GM18505 (cell line): ENCODE measurements around the gene CTNNA2.
"Not testable (repeated sequence)": the region's sequence is repeated elsewhere in the genome, so short reads cannot be mapped to it uniquely, and the experiment has no call there.

ENCODE experiments used
- ATAC-seq: cut with Tn5 transposase; IDR thresholded peaks from one replicate; pipeline ENCODE4 v1.9.1; 2021; ENCODE audit not compliant: unreplicated experiment
- POLR2A ChIP-seq: IDR thresholded peaks from 4 replicates; pipeline ENCODE4 v1.6.1; 2011; ENCODE audit warnings: borderline replicate concordance; ENCODE audit not compliant: insufficient read depth, insufficient read length; ENCODE audit errors: extremely low read depth

The CTNNA2 gene

DNA sequence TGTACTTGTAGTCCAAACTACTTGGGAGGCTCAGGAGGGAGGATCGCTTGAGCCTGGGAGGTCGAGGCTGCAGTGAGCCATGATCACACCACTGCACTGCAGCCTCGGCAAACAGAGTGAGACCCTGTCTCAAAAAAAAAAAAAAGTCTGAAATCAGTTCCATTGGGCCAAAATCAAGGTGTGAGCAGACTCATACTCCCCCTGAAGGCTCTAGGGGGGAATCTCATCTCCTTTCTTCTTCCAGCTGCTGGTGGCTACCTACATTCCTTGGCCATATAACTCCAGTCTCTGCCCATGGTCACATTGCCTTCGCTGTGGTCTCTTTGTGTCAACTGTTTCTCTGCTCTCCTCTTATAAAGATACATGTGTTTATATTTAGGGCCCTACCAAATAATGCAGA, 557.7 kb downstream of the CTNNA2 start:
- no peak for TF ChIP-seq POLR2A
- ATAC-seq: no peak

DNA sequence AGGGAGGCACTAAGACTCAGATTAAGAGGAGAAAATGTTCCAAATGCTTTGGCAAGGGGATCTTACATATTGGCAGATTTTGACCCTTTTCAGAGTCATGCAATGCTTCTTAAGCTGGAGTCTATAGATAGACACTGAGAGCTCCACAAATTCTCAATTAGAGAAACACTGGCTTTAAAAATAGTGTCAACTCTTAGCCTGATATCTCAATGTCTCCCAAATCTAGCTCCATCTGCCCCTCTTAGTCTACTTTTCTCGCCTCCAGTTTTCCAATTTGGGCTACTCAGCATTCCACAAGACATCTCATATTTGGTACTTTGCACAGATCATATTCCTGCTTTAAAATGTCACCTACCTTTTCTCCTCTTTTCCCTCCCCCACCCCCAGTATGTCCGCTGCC, 559.1 kb downstream of the CTNNA2 start:
- ATAC-seq: no peak
- no peak for TF ChIP-seq POLR2A

DNA sequence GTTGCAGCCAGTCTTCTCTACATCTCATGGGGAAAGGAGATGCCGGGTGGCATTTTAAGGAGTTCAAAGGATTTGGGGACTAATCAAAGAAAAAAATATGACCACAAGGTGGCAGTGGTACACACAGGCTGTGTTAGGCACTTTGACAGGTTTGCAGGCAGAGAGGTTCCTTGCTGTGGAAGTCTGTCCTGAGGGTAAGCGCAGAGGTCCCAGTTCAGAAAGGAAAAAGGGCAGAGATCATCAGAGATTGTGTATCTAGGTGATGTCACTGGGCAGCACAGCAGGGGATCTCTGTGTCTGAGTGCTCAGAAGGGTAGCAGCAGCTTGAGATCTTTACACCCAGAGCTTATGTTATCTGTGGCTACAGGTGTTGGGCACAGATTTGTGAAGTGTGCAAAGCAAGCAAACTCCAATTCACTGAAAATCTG, 560.3 kb downstream of the CTNNA2 start:
- TF ChIP-seq POLR2A: no peak
- no peak for ATAC-seq

DNA sequence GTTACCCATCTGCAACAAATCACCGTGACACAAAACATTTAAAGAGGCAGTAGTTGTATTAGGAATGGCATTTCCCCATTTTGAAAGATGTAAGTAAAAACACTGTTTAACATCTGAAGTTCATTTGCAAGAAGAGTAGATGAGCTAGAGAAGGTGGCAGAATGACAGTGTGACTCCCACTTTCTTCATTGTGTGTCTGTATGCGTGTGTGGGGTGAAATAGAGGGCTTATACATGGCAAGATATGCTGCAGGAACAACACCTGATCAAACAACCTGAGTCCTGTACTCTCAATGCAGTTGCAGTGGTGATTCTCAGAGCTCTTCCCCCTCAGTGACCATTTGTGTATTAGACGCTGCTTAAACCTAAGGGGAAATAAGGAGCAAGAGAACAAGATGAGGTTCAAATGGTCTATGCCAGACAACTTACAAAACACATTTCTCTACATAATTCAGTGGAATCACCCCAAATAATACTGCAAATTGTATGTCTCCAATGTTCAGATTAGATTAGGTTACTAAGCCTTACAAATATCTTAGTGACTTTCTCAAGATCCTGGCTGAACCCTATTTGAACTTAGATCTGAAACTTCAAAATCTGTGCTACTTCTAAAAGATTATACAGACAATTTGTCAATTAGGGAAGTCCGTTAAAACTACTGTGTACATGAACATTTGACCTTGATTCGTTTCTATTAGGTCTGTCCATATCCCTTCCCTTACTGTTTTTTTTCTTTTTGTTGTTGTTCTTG, 561.6 kb downstream of the CTNNA2 start:
- TF ChIP-seq POLR2A: no peak
- ATAC-seq: no peak

DNA sequence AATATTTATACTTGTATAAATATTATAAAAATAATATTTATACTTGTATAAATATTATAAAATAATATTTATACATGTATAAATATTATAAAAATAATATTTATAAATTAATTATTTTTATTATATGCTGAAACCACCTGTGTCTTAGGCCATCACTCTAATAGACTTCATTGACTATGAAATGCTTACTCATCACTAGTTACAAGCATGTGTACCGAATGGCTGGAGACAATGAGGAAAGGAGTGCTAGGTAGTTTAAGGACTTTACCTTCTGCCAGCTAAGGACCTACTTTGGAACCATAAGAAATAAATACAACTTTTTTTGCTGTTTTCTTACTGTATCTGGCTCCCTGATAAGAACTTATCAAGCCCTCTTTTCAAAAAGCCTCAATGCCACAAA, 562.9 kb downstream of the CTNNA2 start:
- no peak for ATAC-seq
- no peak for TF ChIP-seq POLR2A

DNA sequence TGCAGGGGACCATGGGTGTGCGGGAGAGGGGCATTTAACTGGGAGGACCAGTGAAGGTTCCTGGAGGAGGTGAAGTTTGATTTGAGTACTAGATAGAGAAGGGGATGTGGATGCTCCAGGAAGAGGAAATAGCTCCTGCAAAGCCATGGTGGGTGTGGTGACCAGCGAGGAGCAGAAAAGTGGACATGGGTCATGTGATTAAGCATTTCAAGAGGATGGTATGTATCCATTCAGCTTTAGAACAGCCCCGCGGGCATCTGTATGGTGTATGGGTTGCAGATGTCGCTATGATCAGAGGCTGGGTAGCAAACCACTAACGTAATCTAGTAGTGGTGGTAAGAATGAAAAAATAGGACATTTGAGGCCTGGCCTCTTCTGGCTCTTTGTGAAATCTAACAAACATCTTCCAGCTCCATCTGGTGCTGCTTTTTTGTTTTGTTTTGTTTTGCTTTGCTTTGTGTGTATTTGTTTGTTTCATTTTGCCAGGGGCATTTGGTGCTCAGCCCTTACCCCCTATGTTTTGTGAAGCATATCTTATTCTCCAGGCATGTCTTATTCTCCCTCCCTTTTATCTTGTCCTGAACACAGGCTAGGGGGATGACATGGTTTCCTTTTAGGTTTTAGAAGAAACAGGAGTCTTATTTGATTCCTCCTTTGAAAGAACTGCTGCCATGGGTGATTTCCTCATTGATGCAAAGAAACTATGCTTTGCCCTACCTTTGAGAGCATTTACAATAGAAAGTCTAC, 565.6 kb downstream of the CTNNA2 start:
- no peak for ATAC-seq
- no peak for TF ChIP-seq POLR2A

DNA sequence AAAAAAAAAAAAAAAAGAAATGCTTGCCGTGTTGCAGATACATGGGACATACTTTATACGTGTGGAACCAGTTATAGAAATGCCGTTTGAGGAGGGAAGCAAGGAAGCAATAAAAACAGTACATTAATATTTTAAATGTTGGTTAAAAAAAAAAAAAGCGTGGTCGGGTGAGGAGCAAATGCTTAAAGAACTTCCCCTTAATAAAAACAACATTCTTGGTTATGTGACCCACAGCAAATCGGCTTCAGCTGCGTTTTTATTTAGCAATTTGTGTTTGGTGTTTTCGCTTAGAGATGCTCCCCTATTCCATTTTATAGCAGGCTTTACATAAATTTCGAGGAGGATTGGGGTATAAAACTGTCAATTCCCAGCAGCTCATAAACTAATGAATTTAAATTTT, 568.1 kb downstream of the CTNNA2 start:
- TF ChIP-seq POLR2A: no peak
- no peak for ATAC-seq

DNA sequence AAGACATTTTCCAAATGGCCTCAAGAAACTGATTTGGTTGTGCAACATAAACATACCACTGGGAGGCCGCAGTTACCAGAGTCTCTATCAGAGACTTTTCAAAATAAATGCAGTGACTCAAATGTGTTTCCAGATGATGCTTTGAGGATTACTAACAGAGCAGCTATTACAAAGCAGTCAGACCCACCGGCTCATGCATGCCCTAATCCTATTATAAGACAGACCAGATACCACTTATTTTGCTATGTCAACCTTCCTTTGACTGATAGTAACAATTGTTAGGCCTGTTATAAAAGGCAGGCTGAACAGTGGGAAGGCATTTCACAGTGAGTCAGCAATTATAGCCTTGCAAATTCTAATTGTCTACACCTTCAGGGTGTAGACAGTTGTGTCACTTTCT, 574.0 kb downstream of the CTNNA2 start:
- ATAC-seq: no peak
- TF ChIP-seq POLR2A: no peak

DNA sequence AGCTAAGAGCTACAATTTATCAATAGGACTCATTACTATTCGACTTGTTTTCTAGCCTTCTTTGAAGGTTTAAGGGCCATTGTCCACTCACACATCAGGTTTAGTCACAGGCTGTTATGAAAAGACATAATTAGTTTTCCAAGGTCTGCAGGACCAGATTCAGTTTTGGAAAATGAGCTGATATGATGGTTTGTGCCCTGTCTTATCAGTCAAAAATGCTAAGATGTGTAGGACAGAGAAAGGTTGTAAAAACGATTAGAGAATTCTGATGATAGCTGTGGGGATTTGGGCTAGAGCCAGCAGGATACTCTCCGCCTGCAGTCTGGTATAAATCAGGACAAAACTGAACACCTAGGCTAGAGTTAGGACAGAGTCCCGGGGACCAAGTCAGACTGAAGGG, 578.4 kb downstream of the CTNNA2 start:
- ATAC-seq: no peak
- TF ChIP-seq POLR2A: no peak

DNA sequence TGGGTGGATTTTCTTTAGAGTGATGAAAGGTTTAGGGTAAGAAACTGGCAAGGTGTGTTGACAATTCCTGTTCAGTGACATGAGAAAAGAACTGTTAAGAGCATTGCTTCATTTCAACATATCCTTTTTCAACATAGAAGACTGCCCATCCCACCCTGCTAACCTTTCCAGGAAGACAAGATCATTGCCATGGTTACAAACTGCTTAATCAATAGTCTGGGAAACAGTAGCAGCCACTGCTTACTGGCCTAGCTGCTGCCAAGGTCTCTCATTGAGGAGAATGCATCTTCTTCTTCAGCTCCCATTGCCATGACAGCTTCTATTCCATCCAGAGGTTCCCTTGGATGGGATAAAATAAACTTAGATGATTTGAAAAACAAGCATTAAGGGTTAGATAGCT, 579.6 kb downstream of the CTNNA2 start:
- ATAC-seq: no peak
- no peak for TF ChIP-seq POLR2A

DNA sequence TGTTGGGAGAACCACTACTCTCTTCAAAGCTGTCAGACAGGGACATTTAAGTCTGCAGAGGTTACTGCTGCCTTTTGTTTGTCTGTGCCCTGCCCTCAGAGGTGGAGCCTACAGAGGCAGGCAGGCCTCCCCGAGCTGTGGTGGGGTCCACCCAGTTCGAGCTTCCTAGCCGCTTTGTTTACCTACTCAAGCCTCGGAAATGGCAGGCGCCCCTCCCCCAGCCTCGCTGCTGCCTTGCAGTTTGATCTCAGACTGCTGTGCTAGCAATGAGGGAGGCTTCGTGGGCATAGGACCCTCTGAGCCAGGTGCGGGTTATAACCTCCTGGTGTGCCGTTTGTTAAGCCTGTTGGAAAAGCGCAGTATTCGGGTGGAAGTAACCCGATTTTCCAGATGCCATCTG, 585.7 kb downstream of the CTNNA2 start:
- not testable (repeated sequence) for ATAC-seq

DNA sequence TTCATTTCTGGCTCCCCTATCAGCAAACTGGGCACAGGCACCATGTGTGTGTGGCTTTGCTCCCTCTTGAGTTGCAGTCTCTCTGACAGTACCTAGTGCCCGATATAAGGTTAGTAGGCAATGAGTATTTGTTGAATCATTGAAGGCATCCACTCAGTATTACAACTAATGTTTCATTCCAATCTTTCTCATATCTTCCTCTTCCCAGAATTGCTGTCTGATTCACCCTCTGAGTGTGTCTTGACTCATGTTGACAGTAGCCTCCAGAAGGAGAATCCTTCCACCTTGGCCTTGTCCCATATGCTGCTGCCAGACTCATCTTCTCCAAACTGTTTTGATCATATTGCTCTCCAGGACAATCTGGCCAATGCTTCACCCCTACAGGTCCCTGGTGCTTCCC, 589.2 kb downstream of the CTNNA2 start:
- no peak for ATAC-seq
- no peak for TF ChIP-seq POLR2A

DNA sequence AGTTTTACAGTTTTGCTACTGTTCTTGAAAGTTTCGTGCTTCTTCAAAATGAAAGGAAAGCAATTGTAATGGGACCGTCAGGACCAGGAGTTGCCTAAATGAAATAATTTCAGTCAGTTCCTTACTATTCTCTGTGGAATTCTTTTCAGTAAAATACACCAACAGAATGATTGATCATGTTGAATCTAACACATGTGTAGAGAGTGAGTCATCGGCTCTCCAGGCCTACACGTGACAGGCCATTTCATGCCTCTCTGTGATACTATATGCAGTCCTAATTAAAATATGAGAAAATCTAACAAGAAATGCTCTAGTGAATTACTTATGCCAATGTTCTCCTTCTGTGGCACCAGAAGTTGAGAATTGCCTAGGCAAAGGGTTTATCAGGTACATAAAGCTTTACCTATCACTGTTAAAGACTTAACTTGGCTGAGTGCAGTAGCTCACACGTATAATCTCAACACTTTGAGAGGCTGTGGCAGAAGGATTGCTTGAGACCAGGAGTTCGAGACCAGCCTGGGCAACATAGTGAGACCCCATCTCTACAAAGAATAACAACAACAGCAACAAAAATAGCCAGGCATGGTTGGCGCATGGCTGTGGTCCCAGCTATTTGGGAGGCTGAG, 592.3 kb downstream of the CTNNA2 start:
- no peak for ATAC-seq
- no peak for TF ChIP-seq POLR2A

DNA sequence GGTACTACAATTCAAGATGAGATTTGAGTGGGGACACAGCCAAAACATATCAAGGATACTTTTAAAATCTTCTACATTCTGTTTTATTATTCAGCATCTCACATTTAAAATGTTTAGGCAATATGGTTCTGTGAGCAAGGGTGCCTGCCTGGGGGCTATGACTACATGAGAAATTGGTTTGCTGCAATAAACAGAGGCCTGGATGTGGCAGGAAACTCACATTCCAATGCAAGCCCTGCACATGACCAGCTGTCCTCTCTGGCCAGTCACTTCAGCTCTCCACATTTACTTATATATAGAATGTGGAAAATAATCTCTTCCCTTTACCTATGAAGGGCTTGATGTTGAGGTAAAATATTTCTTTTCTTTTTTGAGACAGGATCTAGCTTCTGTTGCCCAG, 598.3 kb downstream of the CTNNA2 start:
- no peak for ATAC-seq
- TF ChIP-seq POLR2A: no peak
